ENCODE data around the gene NUMB.

- no peak for TF ChIP-seq GATA2 (IDR thresholded peaks at IDR 0.05; ENCODE audit: low read depth, low read length)
- TF ChIP-seq GATA3 (IDR thresholded peaks at IDR 0.05; ENCODE audit: low read depth, low read length) = no peak
Measured at GRCh38 chr14:73459959-73460358, 1.6 kb upstream of the NUMB start.
